ENCODE results near the gene HORMAD2.

HORMAD2 gene

DNA sequence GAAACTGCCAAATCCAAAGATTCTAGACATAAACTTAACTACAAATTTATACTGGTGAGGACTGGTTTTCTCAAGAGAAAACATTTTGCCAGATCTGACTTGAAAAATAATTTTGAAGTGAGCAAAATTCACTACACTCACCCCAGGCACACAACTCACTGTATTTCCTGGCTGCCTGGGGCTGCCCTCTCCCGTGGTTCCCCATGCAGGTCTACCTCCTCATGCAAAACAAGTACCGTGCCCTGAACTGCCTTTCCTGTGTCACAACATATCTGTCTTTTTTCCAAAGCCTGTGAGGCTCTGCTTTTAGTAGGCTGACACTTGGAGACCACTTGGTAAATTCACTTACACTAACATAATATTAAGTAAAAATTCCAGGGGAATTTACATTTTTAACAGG, 89.9 kb downstream of the HORMAD2 start:
- no peak for FAIRE-seq

- FAIRE-seq = no peak
Measured at GRCh38 chr22:30171008-30171407, 90.7 kb downstream of the HORMAD2 start.

GRCh38 chr22:30175690-30176288, 95.5 kb downstream of the HORMAD2 start:
- FAIRE-seq = no peak

DNA sequence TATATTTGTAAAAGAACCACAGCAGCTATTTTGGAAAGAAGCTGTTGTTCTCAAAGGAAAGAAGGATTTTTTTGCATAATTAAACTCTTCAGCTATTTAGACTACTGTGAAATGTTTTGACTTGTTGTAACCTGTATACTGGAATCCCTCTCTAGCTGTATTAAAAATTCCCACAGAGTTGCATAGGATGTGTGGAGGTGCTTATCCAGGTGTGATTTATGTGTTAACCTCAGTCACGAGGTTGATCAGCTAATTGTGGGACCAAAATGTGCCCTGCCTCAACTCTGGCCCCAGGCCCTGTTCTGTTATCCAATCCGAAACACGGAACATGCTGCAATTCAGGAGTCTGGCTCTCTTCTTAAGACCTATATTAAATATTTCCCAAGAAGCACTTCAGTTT, 96.2 kb downstream of the HORMAD2 start:
- no peak for FAIRE-seq

GRCh38 chr22:30178181-30179126, 98.2 kb downstream of the HORMAD2 start:
- FAIRE-seq = no peak

DNA sequence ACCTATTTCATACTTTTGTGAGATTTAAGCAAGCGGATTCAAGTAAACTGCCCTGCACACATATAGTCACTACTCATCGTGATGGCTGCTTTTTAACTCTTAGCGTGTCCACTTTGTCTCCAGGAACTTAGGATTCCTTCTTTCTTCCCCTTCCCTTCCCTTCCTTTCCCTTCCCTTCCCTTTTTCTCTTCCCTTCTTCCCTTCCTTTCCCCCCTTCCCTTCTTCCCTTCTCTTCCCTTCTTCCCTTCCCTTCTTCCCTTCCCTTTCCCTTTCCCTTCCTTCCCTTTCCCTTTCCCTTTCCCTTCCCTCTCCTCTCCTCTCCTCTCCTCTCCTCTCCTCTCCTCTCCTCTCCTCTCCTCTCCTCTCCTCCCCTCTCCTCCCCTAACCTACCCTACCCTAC, 100.4 kb downstream of the HORMAD2 start:
- no peak for FAIRE-seq

DNA sequence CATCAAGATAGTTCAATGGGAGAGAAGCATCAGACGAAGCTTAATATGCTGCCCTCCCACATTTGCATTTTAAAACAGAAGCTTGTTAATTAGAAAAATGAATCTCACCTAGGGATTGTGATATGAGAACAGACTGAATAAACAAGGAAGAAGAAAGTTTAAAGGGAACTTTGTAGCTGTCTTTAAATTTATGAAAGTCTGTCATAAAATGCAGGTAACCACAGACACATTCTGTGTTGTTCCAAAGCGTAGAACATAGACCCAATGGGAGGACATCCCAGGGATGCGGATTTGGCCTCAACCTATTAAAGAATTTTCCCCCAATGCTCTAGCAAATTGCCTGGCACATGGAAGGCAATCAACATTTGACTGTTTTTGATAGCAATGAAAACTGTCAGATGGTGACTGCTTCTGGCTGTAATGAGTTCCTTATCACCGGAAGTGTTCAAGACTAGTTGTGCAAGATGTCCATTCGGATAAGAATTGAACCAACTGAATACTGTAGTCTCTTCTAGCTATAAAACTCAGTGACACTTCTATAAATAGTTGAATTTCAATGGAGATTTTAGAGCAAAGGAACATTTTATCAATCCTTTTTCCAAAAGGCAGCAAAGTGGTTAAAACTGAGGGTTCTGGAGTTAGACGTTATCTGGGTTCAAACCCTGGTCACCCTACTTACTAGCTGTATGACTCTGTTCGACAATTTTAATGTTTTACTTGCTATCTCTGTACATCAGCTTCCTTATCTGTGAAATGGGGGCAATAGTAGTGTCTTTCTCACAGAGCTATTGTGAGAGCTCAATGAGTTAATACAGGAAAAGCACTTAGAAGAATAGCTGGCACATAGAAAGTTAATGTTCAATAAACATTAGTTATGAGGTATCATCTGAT, 101.4 kb downstream of the HORMAD2 start:
- no peak for FAIRE-seq

DNA sequence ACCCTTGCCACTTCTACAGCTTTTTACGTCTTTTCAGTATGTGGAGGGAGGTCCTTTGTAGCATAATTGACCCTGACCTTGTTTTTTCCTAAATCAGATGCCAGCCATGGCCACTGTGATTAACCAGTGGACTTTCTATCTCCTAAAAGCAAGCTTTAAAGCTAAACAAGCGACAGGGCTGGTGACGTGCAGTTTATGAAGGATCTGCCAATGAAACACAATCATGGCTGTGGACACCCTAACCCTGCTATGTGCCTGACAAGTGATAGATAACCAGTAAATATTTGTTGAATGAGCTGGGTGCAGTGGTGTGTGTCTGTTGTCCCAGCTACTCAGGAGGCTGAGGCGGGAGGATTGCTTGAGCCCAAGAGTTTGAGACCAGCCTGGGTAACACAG, 102.1 kb downstream of the HORMAD2 start:
- no peak for FAIRE-seq

DNA sequence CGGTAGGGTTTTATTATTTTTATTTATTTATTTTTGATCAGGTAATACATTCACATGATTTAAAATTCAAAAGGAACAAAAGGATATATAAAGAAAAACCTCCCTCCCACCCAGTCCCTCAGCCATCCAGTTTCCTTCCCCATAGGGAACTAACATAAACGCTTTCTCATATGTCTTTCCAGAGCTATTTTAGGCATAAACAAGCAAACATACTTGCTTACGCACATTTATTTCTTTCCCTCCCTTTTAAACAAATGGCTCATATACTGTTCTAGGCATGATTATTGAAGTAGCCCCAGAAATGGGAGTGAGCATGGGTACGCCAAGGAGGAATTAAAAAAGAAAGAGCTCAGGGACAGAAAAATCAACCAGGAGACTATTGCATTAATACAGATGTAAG, 102.6 kb downstream of the HORMAD2 start:
- no peak for FAIRE-seq

DNA sequence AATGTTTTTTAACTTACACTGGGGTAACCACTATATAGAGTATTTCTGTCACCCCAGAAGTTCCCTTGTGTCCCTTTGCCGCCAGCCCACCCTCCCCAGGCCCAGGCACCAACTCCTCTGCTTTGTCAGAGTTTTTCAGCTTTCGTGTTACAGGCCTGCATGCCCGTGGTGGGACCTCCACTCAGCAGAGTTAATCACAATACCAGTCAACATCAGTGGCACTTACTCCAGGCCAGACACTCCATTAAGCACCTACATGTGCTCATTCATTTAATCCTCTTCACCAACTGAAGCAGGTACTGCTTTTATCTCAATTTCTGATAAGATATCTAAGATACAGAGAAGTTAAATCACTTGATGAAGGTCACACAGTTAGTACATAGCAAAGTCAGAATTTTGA, 103.0 kb downstream of the HORMAD2 start:
- no peak for FAIRE-seq

GRCh38 chr22:30183861-30184278, 103.6 kb downstream of the HORMAD2 start:
- FAIRE-seq = no peak

GRCh38 chr22:30185129-30185528, 104.9 kb downstream of the HORMAD2 start:
- no peak for FAIRE-seq

GRCh38 chr22:30185549-30185948, 105.3 kb downstream of the HORMAD2 start:
- no peak for FAIRE-seq

DNA sequence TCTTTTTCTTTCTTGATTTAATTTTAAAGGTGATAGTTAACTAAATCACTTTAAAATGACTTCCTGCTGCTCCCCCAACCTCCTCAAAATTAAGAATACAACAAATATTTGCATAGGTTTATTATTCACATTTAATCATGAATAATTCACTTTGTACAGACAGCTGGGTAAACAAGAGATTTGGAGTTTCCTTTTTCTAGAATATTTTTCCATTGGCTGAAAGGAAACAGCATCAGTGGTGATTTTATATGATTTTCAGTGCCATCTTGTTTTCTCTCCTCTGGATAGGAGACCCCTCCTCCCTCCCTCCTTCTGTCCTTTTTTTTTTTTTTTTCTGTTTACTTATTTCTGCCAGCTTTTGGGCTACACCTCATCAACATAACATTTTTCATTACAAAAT, 105.8 kb downstream of the HORMAD2 start:
- no peak for FAIRE-seq

DNA sequence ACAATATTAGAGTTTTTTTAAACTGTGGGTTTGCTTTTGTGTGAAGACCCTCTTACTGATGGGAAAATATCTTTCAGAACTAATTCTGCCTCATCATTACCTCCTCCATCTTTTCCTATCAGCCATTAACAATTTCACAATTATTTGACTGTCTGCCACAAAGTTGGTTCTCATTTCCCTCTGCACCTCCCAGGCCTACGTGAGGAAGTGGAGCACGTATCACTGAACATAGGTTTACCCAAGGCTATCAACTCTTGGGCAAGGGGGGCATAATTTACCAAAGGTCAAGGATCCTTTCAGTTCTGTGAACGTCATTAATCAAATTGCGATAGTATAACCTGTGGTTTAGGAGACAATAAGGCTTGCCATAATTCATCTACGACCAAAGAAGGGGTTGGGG, 106.2 kb downstream of the HORMAD2 start:
- no peak for FAIRE-seq

GRCh38 chr22:30187094-30187493, 106.8 kb downstream of the HORMAD2 start:
- no peak for FAIRE-seq

- no peak for FAIRE-seq
Measured at GRCh38 chr22:30187529-30188407, 107.5 kb downstream of the HORMAD2 start.

DNA sequence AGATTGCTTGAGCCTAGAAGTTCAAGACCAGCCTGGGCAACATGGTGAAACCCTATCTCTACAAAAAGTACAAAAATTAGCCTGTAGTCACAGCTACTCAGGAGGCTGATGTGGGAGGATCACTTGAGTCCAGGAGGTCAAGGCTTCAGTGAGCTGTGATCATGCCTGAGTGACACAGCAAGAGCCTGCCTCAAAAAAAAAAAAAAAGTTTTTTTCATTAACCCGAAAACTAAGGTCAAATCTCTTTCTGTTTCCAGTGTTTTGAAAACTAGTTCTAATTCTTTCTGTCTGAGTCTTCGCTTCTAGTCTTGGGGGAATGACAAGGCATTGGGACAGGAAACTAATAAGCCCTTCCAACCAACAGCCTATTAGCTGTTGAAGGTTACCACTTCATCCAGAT, 108.6 kb downstream of the HORMAD2 start:
- FAIRE-seq = no peak

GRCh38 chr22:30190574-30190973, 110.3 kb downstream of the HORMAD2 start:
- FAIRE-seq = no peak

GRCh38 chr22:30191040-30191701, 110.9 kb downstream of the HORMAD2 start:
- no peak for FAIRE-seq

GRCh38 chr22:30192427-30192826, 112.2 kb downstream of the HORMAD2 start:
- FAIRE-seq = no peak
